ENCODE results near the gene MEX3A. TPM values are rescaled to one million over a fixed set of nuclear protein-coding genes. Genes with fewer than 3 reads are reported as not detected.
"Not testable (repeated sequence)": the region's sequence is repeated elsewhere in the genome, so short reads cannot be mapped to it uniquely, and the experiment has no call there.

MEX3A gene
- total RNA-seq, 2 experiments from 2014 or later, result 5.3 TPM

GRCh38 chr1:156118177-156118868 is 36.1 kb upstream of the MEX3A start:
- H3K4me3 ChIP-seq (ENCODE audit: low read depth, low read length, poor library complexity, severe bottlenecking), result no peak overlapping the region
- no peaks in the 10 kb centered on the region for H3K4me1 ChIP-seq (ENCODE audit: insufficient read depth, low read length, poor library complexity, severe bottlenecking)
- no peaks in the 10 kb centered on the region for H3K9me3 ChIP-seq (ENCODE audit: low read length)
- BruUV-seq (replicated peaks), result no TSS peak
- CTCF ChIA-PET (ENCODE audit: unreplicated experiment), result interaction anchor here (0.5 kb wide), 1 partner anchor 285 kb away, joined by 7 read pairs; no protein-coding TSS in a partner anchor
- H3K27ac ChIP-seq (ENCODE audit: low read depth, low read length, poor library complexity, severe bottlenecking), result no peak overlapping the region
- H3K36me3 ChIP-seq (ENCODE audit: insufficient read depth, low read length), result no peaks in the 10 kb centered on the region
- no peak overlapping the region for H2AFZ ChIP-seq (ENCODE audit: low read length)
- H4K20me1 ChIP-seq (ENCODE audit: insufficient read depth, low read length), result no peaks in the 10 kb centered on the region
- DNase-seq (ENCODE audit: low spot score), result no peak
- intact Hi-C loops (cut with micrococcal nuclease; ENCODE audit: unreplicated experiment), result no loop called here
- no peak for TF ChIP-seq EZH2phosphoT487 (IDR thresholded peaks at IDR 0.05; ENCODE audit: borderline replicate concordance, low read depth, low read length)
- TF ChIP-seq, protein P1, sequence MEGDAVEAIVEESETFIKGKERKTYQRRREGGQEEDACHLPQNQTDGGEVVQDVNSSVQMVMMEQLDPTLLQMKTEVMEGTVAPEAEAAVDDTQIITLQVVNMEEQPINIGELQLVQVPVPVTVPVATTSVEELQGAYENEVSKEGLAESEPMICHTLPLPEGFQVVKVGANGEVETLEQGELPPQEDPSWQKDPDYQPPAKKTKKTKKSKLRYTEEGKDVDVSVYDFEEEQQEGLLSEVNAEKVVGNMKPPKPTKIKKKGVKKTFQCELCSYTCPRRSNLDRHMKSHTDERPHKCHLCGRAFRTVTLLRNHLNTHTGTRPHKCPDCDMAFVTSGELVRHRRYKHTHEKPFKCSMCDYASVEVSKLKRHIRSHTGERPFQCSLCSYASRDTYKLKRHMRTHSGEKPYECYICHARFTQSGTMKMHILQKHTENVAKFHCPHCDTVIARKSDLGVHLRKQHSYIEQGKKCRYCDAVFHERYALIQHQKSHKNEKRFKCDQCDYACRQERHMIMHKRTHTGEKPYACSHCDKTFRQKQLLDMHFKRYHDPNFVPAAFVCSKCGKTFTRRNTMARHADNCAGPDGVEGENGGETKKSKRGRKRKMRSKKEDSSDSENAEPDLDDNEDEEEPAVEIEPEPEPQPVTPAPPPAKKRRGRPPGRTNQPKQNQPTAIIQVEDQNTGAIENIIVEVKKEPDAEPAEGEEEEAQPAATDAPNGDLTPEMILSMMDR (conservative IDR thresholded peaks at IDR 0.05; ENCODE audit: low read length), result no peak
- H3K9me2 ChIP-seq (ENCODE audit: insufficient read depth, low read length), result no peaks in the 10 kb centered on the region
- POLR2A ChIA-PET, result interaction anchor here (1.0 to 1.2 kb wide), 2 partner anchors 10 to 12 kb away, joined by 3 to 4 read pairs; no protein-coding TSS in a partner anchor
- no peak overlapping the region for H3K4me2 ChIP-seq (ENCODE audit: low read length)
- no peaks in the 10 kb centered on the region for H3K79me2 ChIP-seq (ENCODE audit: insufficient read depth, low read depth, low read length)

- Histone ChIP-seq H3K4me1 (ENCODE audit: insufficient read depth, low read length, poor library complexity, severe bottlenecking) (no peaks in the 10 kb centered on the region), H3K36me3 (ENCODE audit: insufficient read depth, low read length) (no peaks in the 10 kb centered on the region), H3K79me2 (ENCODE audit: insufficient read depth, low read depth, low read length) (no peaks in the 10 kb centered on the region), H3K9me2 (ENCODE audit: insufficient read depth, low read length) (no peaks in the 10 kb centered on the region), H3K9me3 (ENCODE audit: low read length) (no peaks in the 10 kb centered on the region), H3K27ac (ENCODE audit: low read depth, low read length, poor library complexity, severe bottlenecking) (no peak overlapping the region), H3K4me3 (ENCODE audit: low read depth, low read length, poor library complexity, severe bottlenecking) (no peak overlapping the region), H2AFZ (ENCODE audit: low read length) (no peak overlapping the region), H4K20me1 (ENCODE audit: insufficient read depth, low read length) (no peaks in the 10 kb centered on the region), H3K4me2 (ENCODE audit: low read length) (no peak overlapping the region)
- intact Hi-C loops (cut with micrococcal nuclease; ENCODE audit: unreplicated experiment), result no loop called here
- no peak for DNase-seq (ENCODE audit: low spot score)
- TF ChIP-seq, protein P1 (conservative IDR thresholded peaks at IDR 0.05; ENCODE audit: low read length), result no peak
- no peak for TF ChIP-seq EZH2phosphoT487 (IDR thresholded peaks at IDR 0.05; ENCODE audit: borderline replicate concordance, low read depth, low read length)
- CTCF ChIA-PET (ENCODE audit: unreplicated experiment), result no interaction called here
- BruUV-seq (replicated peaks), result no TSS peak
- POLR2A ChIA-PET, result interaction anchor here (0.7 kb wide), 2 partner anchors 33 to 259 kb away, joined by 3 to 4 read pairs; no protein-coding TSS in a partner anchor
Observed at GRCh38 chr1:156117414-156118176, 35.3 kb upstream of the MEX3A start.

DNA sequence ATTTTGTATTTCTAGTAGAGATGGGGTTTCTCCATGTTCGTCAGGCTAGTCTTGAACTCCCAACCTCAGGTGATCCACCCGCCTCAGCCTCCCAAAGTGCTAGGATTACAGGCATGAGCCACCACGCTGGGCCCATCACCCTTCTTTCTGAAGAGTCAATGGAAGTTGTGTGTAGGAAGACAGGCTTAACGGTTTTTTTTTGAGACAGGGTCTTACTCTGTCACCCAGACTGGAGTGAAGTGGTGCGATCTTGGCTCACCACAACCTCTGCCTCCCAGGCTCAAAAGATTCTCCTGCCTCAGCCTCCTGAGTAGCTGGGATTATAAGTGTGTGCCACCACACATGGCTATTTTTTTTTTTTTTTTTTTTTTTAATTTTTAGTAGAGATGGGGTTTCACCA is 34.5 kb upstream of the MEX3A start:
- H3K36me3 ChIP-seq (ENCODE audit: insufficient read depth, low read length); H3K9me3 ChIP-seq (ENCODE audit: low read length); H3K9me2 ChIP-seq (ENCODE audit: insufficient read depth, low read length); BruUV-seq (replicated peaks); intact Hi-C loops (cut with micrococcal nuclease; ENCODE audit: unreplicated experiment); H3K4me1 ChIP-seq (ENCODE audit: insufficient read depth, low read length, poor library complexity, severe bottlenecking); CTCF ChIA-PET (ENCODE audit: unreplicated experiment); H3K79me2 ChIP-seq (ENCODE audit: insufficient read depth, low read depth, low read length); H3K4me2 ChIP-seq (ENCODE audit: low read length); H2AFZ ChIP-seq (ENCODE audit: low read length); H3K27ac ChIP-seq (ENCODE audit: low read depth, low read length, poor library complexity, severe bottlenecking); H4K20me1 ChIP-seq (ENCODE audit: insufficient read depth, low read length); DNase-seq (ENCODE audit: low spot score); H3K4me3 ChIP-seq (ENCODE audit: low read depth, low read length, poor library complexity, severe bottlenecking): not testable (repeated sequence)
- POLR2A ChIA-PET, result interaction anchor here (0.7 kb wide), 1 partner anchor 32 kb away, joined by 4 read pairs; no protein-coding TSS in a partner anchor

Data from OCI-LY7 (cell line).